Lung microvascular endothelial cell (primary cell): ENCODE data around the gene NDUFS7. TPM values are rescaled to one million over a fixed set of nuclear protein-coding genes. Genes with fewer than 3 reads are reported as not detected.
A peak's percentile ranks its signal among the peaks of the same experiment; 100 is the strongest.

ENCODE experiments used
- DNase-seq, 2 donors: peaks; one replicate each; pipeline versions ENCODE4 v3.0.0 to v3.0.0-alpha.2; 2010; ENCODE audit warnings: low read depth in 2 of 2
- total RNA-seq: library from RNA; depleted of rRNA; stranded (reverse); fragments of >200 nt; gene quantifications from 2 replicates; pipeline ENCODE4 v1.2.1, GENCODE V29; 2014

Gene NDUFS7
- total RNA-seq, 1 donor from 2014 or later, result 110 TPM

GRCh38 chr19:1384478-1385110 lies 887 bp downstream of the NDUFS7 start:
- peak; percentile 67 to 73 for DNase-seq

- no peak for DNase-seq
These were observed 2.1 kb downstream of the NDUFS7 start for GRCh38 chr19:1385816-1386215.

- DNase-seq, result no peak
These were observed 3.4 kb downstream of the NDUFS7 start for GRCh38 chr19:1386945-1387683.

DNA sequence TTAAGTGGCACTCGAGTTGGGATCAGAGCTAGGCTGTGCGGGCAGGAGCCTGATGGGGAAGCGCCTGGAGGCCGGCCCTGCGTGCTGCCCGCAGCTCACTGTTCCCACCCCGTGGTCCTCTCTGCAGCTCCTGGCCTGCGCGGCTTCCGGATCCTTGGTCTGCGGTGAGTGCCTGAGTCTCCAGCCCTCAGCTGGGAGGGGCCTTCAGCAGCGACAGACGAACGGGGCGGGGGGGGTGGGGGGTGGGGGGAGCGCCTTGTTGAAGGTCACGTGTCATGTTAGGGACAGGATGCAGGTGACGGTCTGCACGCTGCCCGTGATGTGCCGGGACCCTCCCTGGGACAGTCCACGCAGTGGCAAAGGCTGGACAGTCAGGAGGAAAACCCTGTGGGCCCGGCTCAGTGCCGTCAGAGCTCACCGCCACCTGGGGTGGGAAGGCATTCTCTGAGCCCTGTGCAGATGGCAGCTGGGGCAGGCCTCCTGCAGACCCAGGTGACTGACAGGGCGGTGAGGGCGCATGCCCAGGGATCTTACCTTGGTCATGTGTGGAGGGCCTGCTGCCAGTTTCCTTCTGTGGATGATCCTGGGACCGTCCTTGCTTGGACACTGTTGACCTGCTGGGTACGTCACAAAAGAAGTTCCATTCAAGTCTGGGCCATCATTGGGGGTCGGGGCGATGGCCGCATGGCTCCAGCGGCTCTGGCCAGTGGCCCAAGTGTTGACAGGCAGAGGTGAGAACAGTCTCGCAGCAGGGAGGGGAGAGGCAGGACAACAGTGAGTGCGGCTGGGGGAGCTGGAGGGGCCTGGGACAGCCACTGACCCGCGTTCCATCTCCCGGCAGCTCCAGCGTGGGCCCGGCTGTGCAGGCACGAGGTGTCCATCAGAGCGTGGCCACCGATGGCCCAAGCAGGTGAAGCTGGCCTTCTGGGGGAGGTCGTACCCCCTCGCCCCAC lies 4.3 kb downstream of the NDUFS7 start:
- no peak for DNase-seq

GRCh38 chr19:1388637-1389026 lies 4.9 kb downstream of the NDUFS7 start:
- DNase-seq, result no peak

GRCh38 chr19:1389033-1389940 lies 5.6 kb downstream of the NDUFS7 start:
- DNase-seq, result no peak

DNA sequence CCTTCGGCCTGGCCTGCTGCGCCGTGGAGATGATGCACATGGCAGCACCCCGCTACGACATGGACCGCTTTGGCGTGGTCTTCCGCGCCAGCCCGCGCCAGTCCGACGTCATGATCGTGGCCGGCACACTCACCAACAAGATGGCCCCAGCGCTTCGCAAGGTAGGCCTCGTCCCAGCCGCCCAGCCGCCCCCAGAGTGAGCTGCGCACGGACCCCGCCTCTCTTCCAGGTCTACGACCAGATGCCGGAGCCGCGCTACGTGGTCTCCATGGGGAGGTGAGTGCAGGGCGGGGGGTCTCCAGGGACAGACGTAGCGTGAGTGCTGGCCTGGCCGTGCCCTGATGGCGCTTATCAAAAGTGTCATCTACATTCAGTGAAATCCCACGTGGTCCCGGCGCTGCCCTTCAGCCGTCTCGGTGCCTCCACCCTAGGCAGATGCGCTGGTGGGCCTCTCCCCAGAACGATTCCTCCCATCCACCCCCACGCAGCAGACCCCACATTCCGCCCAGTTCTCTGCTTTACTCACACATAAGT lies 7.2 kb downstream of the NDUFS7 start:
- no peak for DNase-seq

GRCh38 chr19:1392407-1392806 lies 8.7 kb downstream of the NDUFS7 start:
- DNase-seq, result no peak

DNA sequence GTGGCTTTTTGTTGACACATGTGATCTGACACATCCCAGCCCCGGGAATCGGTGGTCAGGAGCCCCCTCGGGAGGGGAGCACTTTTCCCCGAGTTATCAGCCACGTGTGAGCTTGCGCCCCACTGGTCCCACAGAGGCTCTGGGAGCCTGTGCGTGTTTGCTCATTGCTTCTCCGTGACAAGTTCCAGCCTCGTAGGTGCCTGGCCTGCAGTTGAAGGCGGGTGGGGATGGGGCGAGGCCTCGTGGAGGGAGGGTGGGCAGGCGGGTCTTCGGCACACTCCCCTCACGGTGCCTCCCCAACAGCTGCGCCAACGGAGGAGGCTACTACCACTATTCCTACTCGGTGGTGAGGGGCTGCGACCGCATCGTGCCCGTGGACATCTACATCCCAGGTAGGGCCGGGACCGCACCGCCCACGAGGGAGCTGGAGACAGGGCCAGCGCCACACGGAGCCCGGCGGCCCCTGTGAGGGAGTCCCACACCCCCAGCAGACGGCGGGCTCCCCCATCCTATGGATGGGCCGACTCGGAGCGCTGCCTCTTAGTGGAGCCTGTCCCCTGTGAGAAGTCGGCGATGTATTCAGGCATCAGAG lies 9.3 kb downstream of the NDUFS7 start:
- no peak for DNase-seq

DNA sequence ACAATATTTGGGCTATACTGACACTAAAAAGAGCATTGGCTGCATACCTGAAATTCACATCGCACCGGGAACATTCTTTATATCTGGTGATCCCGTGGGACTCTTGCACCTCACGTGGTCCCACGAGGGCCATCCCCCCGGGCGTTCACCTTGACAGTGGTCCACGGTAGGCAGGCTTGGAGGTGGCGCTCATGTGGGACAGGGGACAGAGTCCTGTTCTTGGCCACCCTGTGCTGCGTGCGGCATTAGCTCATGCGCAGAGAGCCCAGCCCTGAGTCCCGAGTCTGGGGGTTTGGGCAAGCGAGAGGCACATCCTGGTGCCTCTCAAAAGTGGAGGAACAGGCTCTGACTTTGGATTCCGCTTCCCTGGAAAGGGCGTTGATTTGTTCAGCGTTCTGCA lies 10.1 kb downstream of the NDUFS7 start:
- no peak for DNase-seq

DNA sequence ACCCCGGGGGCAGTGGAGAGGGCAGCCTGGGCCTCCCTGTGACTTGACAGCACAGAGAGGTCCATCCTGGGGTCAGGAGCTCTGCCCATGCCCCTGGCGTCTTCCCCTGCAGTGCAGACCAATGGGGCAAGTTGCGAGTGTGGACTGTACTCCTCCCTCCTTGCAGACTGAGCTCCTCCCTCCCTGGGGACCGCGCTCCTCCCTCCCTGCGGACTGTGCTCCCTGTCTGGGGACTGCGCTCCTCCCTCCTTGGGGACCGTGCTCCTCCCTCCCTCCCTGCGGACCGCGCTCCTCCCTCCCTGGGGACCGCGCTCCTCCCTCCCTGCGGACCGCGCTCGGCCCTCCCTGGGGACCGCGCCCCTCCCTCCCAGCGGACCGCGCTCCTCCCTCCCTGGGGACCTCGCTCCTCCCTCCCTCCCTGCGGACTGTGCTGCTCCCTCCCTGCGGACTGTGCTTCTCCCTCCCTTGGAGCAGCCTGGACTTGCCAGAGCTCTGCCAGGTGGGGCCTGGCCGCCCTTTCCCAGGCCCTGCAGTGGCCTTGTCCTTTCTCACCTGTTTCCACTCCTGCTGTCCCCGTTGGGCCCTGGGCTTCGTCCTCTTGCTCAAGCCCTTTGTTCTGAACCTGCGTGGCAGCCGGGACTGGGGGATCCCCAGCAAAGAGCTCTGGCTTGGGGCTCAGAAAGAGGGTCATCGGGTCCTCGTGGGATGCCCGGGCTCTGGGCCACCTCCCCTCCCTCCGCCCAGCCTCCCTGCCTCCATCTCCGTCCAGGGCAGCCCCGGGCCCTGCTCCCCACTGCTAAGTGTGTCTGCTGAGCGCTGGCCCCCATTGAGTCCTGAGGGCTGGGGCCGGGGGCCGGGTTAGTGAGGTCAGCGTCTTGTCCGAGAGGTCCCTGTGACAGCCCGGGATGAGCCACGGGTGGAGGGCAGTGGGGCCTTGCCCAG lies 10.8 kb downstream of the NDUFS7 start:
- DNase-seq, result no peak

DNA sequence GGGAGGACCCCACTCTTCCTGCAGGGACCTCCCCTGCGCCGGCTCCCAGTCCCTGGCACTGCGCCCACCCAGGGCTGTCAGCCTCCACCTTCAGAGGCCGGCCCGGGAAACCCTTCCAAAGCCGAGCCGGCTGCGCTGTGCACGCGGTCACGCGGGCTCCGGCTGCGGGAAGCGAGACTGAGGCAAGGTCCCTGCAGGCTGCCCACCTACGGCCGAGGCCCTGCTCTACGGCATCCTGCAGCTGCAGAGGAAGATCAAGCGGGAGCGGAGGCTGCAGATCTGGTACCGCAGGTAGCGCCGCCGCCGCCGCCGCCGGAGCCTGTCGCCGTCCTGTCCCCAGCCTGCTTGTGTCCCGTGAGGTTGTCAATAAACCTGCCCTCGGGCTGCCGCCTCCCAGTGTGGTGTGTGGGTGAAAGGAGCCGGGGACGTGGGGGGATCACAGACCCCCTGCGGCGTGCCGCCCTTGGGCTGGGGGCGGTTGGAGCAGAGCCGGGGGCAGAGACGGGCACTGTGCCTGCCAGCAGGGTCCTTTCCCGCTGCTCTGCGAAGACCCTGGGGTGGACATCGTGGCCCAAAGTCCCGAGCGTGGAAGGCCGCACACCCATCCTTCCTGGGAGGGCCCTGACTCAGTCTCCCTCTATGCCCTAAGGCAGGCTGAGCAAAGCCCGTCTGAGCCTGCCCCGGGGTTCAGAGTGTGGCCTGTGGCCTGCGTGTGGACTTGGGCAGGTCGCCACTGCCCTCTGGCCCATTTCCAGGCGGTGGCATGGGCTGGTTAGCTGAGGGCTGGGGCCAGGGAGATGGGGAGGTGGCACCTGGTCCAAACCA lies 11.7 kb downstream of the NDUFS7 start:
- DNase-seq, result no peak

DNA sequence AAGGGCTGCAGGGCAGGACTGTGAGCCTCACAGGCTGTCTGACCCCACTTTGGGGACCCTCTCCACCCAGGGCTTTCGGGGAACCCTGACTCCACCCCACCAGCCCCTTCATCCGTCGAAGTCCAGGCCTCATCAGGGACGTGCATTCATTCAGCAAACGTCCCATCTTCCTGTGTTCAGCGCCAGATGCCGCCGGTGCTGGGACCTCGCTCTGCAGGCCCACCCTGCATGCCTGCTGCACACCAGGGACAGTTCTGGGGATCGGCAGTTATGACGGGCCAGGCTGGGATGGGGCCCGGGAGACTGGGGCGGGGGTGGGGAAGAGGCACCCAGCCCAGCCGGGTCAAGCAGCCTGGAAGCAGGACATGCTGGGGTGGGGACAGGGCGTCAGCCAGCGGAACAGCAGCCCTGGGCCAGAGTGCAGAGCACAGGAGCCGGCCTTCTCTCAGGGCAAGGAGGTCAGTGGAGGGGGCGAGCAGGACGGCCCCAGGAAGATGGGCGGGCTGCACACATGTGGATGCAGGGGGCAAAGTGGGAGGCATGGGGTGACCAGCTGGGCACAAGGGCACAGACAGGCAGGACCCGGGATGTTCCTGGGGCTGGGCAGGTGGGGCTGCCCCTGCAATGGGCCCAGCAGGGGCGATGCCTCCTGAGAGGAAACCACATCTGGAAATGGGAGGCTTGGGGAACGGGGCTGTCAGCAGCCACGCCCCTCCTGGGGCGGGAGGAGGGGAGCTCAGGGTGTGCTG lies 12.5 kb downstream of the NDUFS7 start:
- DNase-seq, result no peak

DNA sequence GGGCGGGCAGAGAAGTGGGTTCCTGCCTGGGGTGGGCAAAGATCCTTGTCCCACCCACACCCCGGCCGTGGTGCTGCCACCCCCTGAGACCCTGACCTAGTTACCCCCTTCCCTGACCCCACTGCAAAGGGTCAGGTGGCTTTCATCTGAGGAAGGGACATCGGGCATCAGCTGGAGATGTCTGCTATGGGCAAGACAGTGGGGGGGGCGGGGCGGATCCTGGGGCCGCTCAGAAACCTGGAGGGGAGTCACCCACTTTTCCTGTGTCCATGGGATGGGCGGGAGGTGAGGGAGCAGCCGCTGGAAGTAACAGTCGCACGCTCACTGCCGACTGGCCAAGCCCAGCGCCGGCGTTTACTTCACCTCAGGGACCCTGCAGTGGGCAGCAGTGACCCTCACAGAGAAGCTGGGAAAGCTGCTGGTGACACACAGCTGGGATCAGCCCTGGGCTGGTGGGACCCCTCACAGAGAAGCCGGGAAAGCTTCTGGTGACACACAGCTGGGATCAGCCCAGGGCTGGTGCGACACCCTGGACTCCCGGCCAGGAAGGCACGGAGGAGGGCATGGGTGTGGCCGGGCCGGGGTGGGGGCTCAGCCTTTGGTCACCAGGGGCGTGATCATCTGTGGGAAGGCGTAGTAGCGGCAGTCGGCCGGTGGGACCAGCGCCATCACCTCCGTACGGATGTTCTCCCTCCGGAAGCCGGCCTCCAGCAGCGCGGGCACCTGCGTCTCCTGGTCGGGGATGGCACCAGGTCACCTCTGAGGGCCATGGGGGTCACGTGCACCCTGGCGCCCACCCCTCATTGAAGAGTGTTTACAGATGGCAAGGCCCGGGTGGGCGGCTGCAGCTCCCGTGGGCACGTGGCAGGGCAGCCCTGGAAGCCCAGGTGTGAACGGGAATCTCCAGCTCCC lies 13.3 kb downstream of the NDUFS7 start:
- DNase-seq, result no peak

DNA sequence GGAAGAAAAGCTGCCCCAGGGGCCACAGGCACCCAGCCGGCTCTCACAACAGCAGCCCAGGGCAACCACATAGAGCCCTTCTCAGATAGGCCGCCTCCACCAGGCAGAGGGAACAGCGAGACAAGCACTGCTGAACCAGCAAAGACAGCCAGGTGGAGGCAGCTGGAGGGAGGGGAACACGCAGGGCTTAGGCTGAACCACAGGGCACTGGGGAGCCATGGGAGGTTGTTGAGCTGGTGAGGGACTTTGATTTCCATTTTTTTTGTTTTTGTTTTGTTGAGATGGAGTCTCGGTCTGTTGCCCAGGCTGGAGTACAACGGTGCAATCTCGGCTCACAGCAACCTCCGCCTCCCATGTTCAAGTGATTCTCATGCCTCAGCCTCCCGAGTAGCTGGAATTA lies 14.1 kb downstream of the NDUFS7 start:
- DNase-seq, result no peak

- DNase-seq, result no peak
These were observed 15.4 kb downstream of the NDUFS7 start for GRCh38 chr19:1399079-1399478.

- no peak for DNase-seq
These were observed 16.0 kb downstream of the NDUFS7 start for GRCh38 chr19:1399745-1400144.
